ENCODE results near the gene MYDGF.

- TF ChIP-seq CTCF (conservative IDR thresholded peaks at IDR 0.05; ENCODE audit: low read length) = no peak
- TF ChIP-seq EZH2phosphoT487 (IDR thresholded peaks at IDR 0.05; ENCODE audit: borderline replicate concordance, low read depth, low read length) = no peak
These were observed 48.0 kb upstream of the MYDGF start for GRCh38 chr19:4717966-4718701.
